Activated CD8-positive, alpha-beta T cell treated with anti-CD3 and anti-CD28 coated beads for 36 hours (primary cell): Measurements from ENCODE around the gene SIL1. TPM values are rescaled to one million over a fixed set of nuclear protein-coding genes. Genes with fewer than 3 reads are reported as not detected.

ENCODE experiments used
- ATAC-seq: fragments of 200-7000 bp; cut with Tn5 transposase; one replicate; pipeline ENCODE4 v1.10.0; 2021; ENCODE audit warnings: mild to moderate bottlenecking, moderate library complexity
- CTCF ChIA-PET: fragments of 350-600 bp; sonication (Branson Sonifier 250); formaldehyde crosslinking; loops from one replicate; lab custom pipeline; 2021; ENCODE audit warnings: antibody characterized with exemption; lab: Charles Lee
- POLR2A ChIA-PET: fragments of 350-600 bp; sonication (Branson Sonifier 250); formaldehyde crosslinking; loops from one replicate; lab custom pipeline; 2021; ENCODE audit warnings: antibody characterized with exemption; lab: Charles Lee
- DNase-seq: peaks from one replicate; pipeline ENCODE4 v3.0.0-alpha.2; 2020
- H3K27ac Mint-ChIP-seq: one replicate; pipeline ENCODE4 v1.8.0; 2021; ENCODE audit warnings: mild to moderate bottlenecking, mixed read lengths
- H3K27me3 Mint-ChIP-seq: one replicate; pipeline ENCODE4 v1.8.0; 2021; ENCODE audit warnings: mixed read lengths
- H3K36me3 Mint-ChIP-seq: one replicate; pipeline ENCODE4 v1.8.0; 2021; ENCODE audit warnings: low read depth, mixed read lengths
- H3K4me1 Mint-ChIP-seq: one replicate; pipeline ENCODE4 v1.8.0; 2021; ENCODE audit warnings: low read depth, mixed read lengths
- H3K4me3 Mint-ChIP-seq: one replicate; pipeline ENCODE4 v1.8.0; 2021; ENCODE audit warnings: mild to moderate bottlenecking, moderate library complexity, mixed read lengths
- H3K9me3 Mint-ChIP-seq: one replicate; pipeline ENCODE4 v1.8.0; 2021; ENCODE audit warnings: mixed read lengths
- intact Hi-C: fragments of 100-400 bp; cut with micrococcal nuclease; formaldehyde crosslinking; loops from one replicate; pipeline ENCODE4 v1.10.0; 2022
- total RNA-seq, 2 experiments: library from RNA; stranded (reverse); gene quantifications; one replicate each; pipeline ENCODE4 v1.2.3, GENCODE V29; 2021
- TF ChIP-seq, protein P1 (sequence below): fragments of 200-600 bp; IDR thresholded peaks from one replicate; pipeline ENCODE4 v1.8.0; 2022; ENCODE audit warnings: antibody characterized with exemption, mild to moderate bottlenecking

Gene SIL1
- total RNA-seq, 2 experiments from 2014 or later = 27.6 to 32.3 TPM

- no peak for DNase-seq
- intact Hi-C loops = no loop called here
- ChIA-PET POLR2A (interaction anchor here (0.6 to 1.1 kb wide), 2 partner anchors 9 to 178 kb away, joined by 3 read pairs; no protein-coding TSS in a partner anchor), CTCF (no interaction called here)
- Mint-ChIP-seq H3K27ac (no peak overlapping the region), H3K27me3 (no peaks in the 10 kb centered on the region), H3K36me3 (no peaks in the 10 kb centered on the region), H3K9me3 (no peaks in the 10 kb centered on the region), H3K4me3 (no peak overlapping the region), H3K4me1 (no peaks in the 10 kb centered on the region)
- no peak for ATAC-seq
- TF ChIP-seq, protein P1, sequence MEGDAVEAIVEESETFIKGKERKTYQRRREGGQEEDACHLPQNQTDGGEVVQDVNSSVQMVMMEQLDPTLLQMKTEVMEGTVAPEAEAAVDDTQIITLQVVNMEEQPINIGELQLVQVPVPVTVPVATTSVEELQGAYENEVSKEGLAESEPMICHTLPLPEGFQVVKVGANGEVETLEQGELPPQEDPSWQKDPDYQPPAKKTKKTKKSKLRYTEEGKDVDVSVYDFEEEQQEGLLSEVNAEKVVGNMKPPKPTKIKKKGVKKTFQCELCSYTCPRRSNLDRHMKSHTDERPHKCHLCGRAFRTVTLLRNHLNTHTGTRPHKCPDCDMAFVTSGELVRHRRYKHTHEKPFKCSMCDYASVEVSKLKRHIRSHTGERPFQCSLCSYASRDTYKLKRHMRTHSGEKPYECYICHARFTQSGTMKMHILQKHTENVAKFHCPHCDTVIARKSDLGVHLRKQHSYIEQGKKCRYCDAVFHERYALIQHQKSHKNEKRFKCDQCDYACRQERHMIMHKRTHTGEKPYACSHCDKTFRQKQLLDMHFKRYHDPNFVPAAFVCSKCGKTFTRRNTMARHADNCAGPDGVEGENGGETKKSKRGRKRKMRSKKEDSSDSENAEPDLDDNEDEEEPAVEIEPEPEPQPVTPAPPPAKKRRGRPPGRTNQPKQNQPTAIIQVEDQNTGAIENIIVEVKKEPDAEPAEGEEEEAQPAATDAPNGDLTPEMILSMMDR = no peak
These were observed 251.2 kb downstream of the SIL1 start for GRCh38 chr5:138946831-138947560.

GRCh38 chr5:138946241-138946623 lies 251.9 kb downstream of the SIL1 start:
- Mint-ChIP-seq H3K4me3 (no peak overlapping the region), H3K9me3 (no peaks in the 10 kb centered on the region), H3K36me3 (no peaks in the 10 kb centered on the region), H3K27me3 (no peaks in the 10 kb centered on the region), H3K27ac (no peak overlapping the region), H3K4me1 (peaks cover under 1% of the 10 kb centered on the region)
- TF ChIP-seq, protein P1 = no peak
- ChIA-PET CTCF (no interaction called here), POLR2A (interaction anchor here (0.6 kb wide), 1 partner anchor 179 kb away, joined by 3 read pairs; no protein-coding TSS in a partner anchor)
- DNase-seq (no peak), ATAC-seq (no peak)
- intact Hi-C loops = no loop called here

GRCh38 chr5:138945421-138946240 lies 252.5 kb downstream of the SIL1 start:
- intact Hi-C loops = no loop called here
- CTCF ChIA-PET = no interaction called here
- ATAC-seq (no peak), DNase-seq (no peak)
- Mint-ChIP-seq H3K36me3 (peaks cover 3% of the 10 kb centered on the region), H3K27ac (no peak overlapping the region), H3K27me3 (no peaks in the 10 kb centered on the region), H3K9me3 (no peaks in the 10 kb centered on the region), H3K4me3 (no peak overlapping the region), H3K4me1 (peaks cover 6% of the 10 kb centered on the region)
- POLR2A ChIA-PET = no interaction called here
- TF ChIP-seq, protein P1 = no peak

DNA sequence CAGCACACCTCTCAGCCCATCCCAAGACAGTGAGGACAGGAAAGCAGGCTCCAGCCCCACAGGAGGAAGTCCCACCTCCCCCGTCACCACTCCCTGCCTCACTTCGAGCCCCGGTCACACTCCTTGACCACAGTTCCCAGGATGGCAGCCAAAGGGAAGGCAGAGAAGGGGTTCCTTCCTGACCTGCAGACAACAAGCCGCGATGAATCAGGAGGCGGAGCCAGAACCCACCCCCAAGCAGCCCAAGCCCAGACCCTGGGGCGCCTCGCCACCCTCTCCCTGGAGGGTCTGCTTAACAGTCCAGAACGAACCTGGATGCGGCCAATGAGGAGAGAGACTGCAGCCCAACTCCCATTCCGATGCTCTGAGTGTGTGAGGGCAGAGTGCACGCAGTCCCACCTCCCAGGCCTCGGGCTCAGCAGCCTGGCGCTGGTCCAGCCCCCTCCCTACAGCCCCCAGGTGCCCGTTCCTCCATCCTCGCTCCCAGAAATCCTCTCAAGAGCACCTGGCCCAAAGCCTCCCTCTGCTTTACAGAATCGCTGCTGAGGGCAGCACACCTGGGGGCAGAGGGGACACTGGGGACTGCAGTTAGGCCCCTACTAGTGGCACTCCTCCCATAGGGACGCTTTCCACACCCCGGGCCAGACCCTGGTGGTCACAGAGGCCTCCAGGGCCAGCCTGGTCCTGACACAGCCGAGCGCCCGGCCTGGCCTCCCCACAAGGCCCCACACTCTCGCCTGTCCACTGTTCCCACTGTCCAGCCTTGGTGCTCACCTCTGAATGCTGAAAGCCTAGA lies 253.4 kb downstream of the SIL1 start:
- CTCF ChIA-PET = no interaction called here
- no peaks in the 10 kb centered on the region for H3K27me3 Mint-ChIP-seq

More for the DNA sequence above, 253.4 kb downstream of the SIL1 start:
- peaks cover 3% of the 10 kb centered on the region for H3K36me3 Mint-ChIP-seq
- DNase-seq = no peak
- H3K4me3 Mint-ChIP-seq = no peak overlapping the region
- H3K9me3 Mint-ChIP-seq = no peaks in the 10 kb centered on the region
- TF ChIP-seq, protein P1 = no peak
- peaks cover 7% of the 10 kb centered on the region for H3K4me1 Mint-ChIP-seq
- H3K27ac Mint-ChIP-seq = no peak overlapping the region
- intact Hi-C loops = no loop called here
- POLR2A ChIA-PET = no interaction called here
- ATAC-seq = no peak
